Muscle layer of duodenum (tissue), 2 donors: ENCODE data around the gene ARHGAP28.

Experiments
- H3K27ac ChIP-seq: one replicate; pipeline ENCODE4 v1.7.0; 2013; ENCODE audit warnings: mild to moderate bottlenecking, low read length
- H3K27me3 ChIP-seq: one replicate; pipeline ENCODE4 v1.7.0; 2013; ENCODE audit warnings: low read depth, mild to moderate bottlenecking, control low read depth, low read length
- H3K36me3 ChIP-seq, 2 donors: one replicate each; pipeline ENCODE4 v1.7.0; 2013; ENCODE audit warnings: low read length in 2 of 2, control low read depth in 1 of 2, mild to moderate bottlenecking in 1 of 2; ENCODE audit not compliant: insufficient read depth in 2 of 2, control insufficient read depth in 1 of 2
- H3K4me1 ChIP-seq, 2 donors: one replicate each; pipeline ENCODE4 v1.7.0; 2013; ENCODE audit warnings: low read length in 2 of 2, mild to moderate bottlenecking in 2 of 2, control low read depth in 1 of 2, moderate library complexity in 1 of 2; ENCODE audit not compliant: insufficient read depth in 2 of 2, control insufficient read depth in 1 of 2
- H3K4me3 ChIP-seq, 2 donors: one replicate each; pipeline ENCODE4 v1.7.0; 2013; ENCODE audit warnings: low read length in 2 of 2, low read depth in 1 of 2, mild to moderate bottlenecking in 1 of 2
- H3K9me3 ChIP-seq, 2 donors: one replicate each; pipeline ENCODE4 v1.7.0; 2013; ENCODE audit warnings: low read length in 2 of 2, control low read depth in 1 of 2, mild to moderate bottlenecking in 1 of 2; ENCODE audit not compliant: control insufficient read depth in 1 of 2
- donor health status: healthy.

Gene ARHGAP28

DNA sequence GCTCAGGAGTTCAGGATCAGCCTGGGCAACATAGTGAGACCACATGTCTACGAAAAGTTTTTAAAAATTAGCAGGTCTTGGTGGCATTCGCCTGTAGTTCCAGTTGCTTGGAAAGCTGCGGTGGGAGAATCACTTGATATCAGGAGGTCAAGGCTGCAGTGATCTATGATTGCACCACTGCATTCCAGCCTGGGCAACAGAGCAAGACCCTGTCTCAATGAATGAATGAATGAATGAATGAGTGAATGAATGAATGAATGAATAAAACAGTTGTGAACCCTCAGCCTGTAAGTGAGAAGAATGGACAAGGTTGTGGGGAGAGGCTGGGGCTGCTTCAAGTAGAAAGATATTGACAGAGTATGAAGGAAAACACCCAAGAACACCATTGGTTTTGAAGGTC, 48.0 kb downstream of the ARHGAP28 start:
- Histone ChIP-seq H3K4me3 (no peak overlapping the region), H3K36me3 (no peaks in the 10 kb centered on the region), H3K27me3 (no peaks in the 10 kb centered on the region), H3K27ac (no peak overlapping the region), H3K9me3 (no peaks in the 10 kb centered on the region), H3K4me1 (peaks cover 5 to 9% of the 10 kb centered on the region in 2 donors)

DNA sequence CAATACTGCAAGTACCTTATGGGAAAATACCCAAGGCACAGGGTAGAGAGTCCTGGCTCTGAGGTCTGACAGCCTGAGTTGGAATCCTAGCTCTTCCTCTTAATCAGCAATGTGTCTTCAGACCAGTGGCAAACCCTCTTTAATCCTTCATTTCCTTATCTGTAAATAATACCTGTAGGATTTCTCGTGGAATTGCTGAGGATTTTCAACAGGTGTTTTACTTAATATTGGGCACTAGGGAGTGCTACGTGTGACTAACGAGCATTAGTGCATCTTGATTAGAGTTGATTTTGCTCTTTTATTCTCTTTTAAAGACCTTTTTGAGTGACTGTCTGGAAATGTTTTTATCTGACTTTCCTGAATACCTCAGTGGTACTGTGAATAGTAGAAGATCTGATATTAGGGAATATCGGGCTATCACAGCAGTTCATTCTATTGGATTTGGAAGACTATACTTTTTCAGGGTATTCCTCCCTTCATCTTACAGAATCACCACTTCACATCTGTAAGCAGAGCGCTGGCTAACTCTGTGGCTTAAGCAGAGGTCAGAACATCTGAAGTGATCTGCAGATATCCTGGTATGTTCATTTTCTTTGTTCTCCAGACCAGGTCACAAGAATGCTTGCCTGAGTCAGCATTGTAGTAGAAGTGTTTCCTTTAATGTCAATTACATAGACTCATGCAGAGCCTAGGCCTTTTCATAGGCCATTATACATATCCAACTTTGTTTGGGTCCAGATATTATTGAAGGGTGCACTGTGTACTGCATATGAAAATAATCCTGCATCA, 49.1 kb downstream of the ARHGAP28 start:
- Histone ChIP-seq H3K4me1 (peaks cover 5 to 9% of the 10 kb centered on the region in 2 donors), H3K4me3 (no peak overlapping the region), H3K9me3 (no peaks in the 10 kb centered on the region), H3K27me3 (no peaks in the 10 kb centered on the region), H3K27ac (no peak overlapping the region), H3K36me3 (no peaks in the 10 kb centered on the region)

DNA sequence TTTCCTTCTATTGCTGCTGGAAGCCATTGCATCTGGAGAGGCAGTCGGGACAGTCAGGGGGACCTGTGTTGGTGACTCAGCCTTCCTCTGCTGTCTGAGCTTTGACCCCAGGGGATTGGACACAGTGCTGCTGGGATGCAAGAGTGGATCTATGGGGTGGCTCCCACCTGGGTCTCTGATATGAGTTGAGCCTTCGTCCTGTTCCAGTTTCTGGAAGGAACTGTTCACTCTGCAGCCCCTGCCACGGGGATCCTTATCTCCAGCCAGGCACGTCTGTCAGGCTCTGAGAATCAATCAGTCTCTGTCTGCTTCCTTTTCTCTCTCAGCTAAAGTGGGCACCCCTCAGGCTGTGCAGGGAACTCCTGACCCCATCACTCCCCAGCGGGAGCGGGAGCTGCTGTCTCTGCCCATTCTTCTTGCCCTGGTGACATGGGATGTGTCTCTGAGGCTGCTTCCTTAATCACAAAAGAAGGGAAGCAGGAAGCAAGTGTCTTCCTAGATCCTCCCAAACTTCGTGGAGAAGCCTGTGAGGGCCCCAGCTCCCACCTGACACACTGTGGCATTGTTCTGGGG, 51.7 kb downstream of the ARHGAP28 start:
- no peak overlapping the region for H3K27ac ChIP-seq
- H3K4me3 ChIP-seq, result no peak overlapping the region
- peaks cover 5 to 9% of the 10 kb centered on the region in 2 donors for H3K4me1 ChIP-seq
- no peaks in the 10 kb centered on the region for H3K9me3 ChIP-seq
- no peaks in the 10 kb centered on the region for H3K36me3 ChIP-seq
- H3K27me3 ChIP-seq, result no peaks in the 10 kb centered on the region

DNA sequence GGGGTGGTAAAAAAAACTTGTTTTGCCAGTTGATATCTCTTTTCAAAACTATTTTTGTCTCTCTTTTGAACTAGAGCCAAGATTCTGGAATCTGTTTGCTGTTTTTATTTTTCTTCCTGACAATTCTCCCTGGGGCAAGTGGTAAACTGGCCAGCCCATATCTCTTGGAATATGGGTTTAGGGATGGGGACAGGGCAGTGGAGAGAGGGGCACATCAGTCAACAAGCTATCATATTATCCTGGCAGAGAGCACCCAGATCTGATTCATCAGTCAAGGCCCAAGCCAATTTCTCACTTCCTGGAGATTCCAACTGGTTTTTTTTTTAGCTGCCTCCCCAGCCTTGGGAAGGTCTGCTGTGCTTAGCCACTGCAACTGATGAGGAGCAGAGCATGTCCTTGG, 52.3 kb downstream of the ARHGAP28 start:
- H3K9me3 ChIP-seq, result no peaks in the 10 kb centered on the region
- H3K4me3 ChIP-seq, result no peak overlapping the region
- H3K36me3 ChIP-seq, result no peaks in the 10 kb centered on the region
- H3K27me3 ChIP-seq, result no peaks in the 10 kb centered on the region
- H3K4me1 ChIP-seq, result peaks cover 5 to 9% of the 10 kb centered on the region in 2 donors
- no peak overlapping the region for H3K27ac ChIP-seq

DNA sequence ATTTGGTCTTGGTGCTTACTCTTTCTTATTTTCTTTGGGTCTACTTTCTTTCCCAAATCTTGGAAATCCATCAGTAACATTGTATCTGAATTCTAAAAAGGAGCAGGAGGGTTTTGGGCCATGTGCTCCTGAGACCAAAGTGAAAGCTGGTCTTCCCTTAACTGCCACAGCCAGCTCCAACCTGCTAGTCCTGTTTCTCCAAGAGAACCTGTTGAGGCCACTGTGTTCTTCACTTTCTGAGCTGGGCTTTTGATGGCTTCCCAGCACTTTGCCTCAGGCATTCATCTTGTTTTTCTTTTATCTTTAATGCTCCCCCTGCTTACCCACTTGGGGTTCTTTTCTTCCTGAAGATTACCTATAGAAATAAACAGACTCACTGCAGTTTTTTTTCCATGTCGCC, 53.3 kb downstream of the ARHGAP28 start:
- no peak overlapping the region for H3K27ac ChIP-seq
- H3K4me3 ChIP-seq, result no peak overlapping the region
- H3K9me3 ChIP-seq, result no peaks in the 10 kb centered on the region
- H3K36me3 ChIP-seq, result no peaks in the 10 kb centered on the region
- no peaks in the 10 kb centered on the region for H3K27me3 ChIP-seq
- peaks cover 5 to 9% of the 10 kb centered on the region in 2 donors for H3K4me1 ChIP-seq

DNA sequence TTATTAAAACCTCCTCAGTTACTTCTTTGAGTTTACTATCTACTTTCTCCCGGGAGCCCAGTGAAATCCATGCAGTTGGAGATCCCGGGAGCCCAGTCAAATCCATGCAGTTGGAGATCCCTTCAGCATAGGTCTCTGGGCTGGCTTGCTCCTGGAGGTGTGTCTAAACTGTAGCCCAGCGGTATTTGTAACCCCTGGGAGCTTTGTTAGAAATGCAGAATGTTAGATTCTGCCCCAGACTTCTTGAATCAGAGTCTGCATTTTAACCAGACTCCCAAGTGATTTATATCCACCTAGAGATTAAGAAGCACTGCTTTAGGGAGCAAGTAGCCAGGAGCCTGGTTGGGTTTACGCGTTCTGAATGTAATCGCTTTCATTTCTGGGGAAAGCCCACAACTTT, 54.5 kb downstream of the ARHGAP28 start:
- H3K4me3 ChIP-seq, result no peak overlapping the region
- H3K4me1 ChIP-seq, result peaks cover 5 to 9% of the 10 kb centered on the region in 2 donors
- H3K36me3 ChIP-seq, result no peaks in the 10 kb centered on the region
- no peaks in the 10 kb centered on the region for H3K27me3 ChIP-seq
- no peak overlapping the region for H3K27ac ChIP-seq
- no peaks in the 10 kb centered on the region for H3K9me3 ChIP-seq

DNA sequence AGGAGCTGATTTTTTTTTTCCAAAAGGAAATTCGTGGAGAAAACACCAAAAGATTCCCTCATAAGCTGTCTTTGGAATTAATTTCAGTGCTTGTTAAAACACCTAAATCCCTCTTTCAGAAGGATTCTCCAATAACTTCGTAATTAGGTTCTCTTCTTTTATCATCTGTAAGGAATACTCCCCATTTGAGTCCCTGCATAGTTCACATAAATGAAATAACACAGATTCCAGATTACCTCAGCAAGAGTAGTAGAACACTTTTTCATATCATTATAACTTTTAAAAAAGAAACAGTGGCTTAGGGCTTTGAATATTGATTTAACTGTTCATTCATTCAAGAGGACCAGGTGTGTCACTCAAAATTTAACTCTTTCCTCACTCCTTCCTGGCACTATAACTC, 55.5 kb downstream of the ARHGAP28 start:
- H3K27me3 ChIP-seq, result no peaks in the 10 kb centered on the region
- H3K9me3 ChIP-seq, result no peaks in the 10 kb centered on the region
- no peak overlapping the region for H3K27ac ChIP-seq
- no peak overlapping the region for H3K4me3 ChIP-seq
- no peaks in the 10 kb centered on the region for H3K36me3 ChIP-seq
- H3K4me1 ChIP-seq, result peaks cover 5 to 9% of the 10 kb centered on the region in 2 donors

DNA sequence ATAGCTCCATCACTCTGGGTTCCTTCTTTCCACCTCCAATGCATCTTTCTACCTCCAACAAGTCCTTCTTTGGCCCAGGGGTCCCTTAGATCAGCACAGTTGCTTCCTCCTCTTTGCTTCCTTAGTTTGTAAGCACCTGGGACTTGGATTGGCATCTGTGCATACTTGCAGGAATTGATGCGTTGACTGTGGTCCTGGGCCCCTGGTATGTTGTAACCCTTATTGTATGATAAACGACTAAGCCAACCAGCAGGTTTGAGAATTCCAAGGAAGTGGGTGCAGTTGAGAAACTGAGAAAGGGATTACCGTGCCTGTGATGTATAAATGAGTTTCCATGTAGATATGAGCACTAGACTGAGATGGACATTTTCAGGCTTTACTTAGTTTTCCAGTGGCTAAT, 55.9 kb downstream of the ARHGAP28 start:
- H3K36me3 ChIP-seq, result no peaks in the 10 kb centered on the region
- H3K27ac ChIP-seq, result no peak overlapping the region
- peaks cover 5 to 9% of the 10 kb centered on the region in 2 donors for H3K4me1 ChIP-seq
- H3K4me3 ChIP-seq, result no peak overlapping the region
- no peaks in the 10 kb centered on the region for H3K9me3 ChIP-seq
- no peaks in the 10 kb centered on the region for H3K27me3 ChIP-seq

DNA sequence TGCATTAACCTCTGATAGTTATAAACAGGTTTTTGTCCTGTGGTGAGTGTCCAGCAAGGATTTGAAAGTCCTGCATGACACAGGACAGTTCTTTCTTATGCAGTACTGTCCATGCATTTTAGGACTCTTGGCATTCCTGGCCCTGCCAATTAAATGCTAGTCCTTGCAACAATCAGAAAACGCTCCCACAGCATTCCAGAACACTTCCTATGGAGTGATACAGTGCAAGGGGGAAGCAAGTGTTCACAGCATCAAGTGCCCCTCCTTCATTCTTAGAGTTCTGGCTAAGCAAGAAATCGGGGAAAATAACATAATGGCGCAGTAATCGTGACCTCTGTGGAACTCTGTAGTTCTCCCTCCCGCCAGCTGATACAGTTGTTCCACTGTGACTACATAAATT, 62.9 kb downstream of the ARHGAP28 start:
- H3K27ac ChIP-seq, result no peak overlapping the region
- H3K4me3 ChIP-seq, result no peak overlapping the region
- H3K4me1 ChIP-seq, result no peaks in the 10 kb centered on the region
- H3K27me3 ChIP-seq, result no peaks in the 10 kb centered on the region
- H3K9me3 ChIP-seq, result no peaks in the 10 kb centered on the region
- H3K36me3 ChIP-seq, result no peaks in the 10 kb centered on the region

DNA sequence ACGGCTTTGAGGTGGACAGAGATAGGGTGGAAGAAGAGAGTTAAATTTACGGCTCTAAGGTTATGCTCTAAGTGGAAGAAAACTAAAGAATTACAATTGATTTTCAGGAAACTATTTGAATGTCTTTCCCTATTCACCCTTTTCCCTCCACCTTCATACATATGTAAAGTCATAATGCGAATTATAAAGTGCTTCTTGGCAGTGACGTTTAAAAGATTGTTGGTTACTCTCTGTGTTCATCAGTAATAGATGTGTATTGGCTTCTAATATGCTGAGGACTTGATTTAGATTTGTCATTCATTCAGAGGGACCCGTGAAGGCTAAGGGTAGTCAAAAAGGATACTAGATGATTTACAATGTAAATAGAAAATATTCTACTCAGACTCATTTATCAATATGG, 63.9 kb downstream of the ARHGAP28 start:
- no peaks in the 10 kb centered on the region for H3K36me3 ChIP-seq
- H3K4me3 ChIP-seq, result no peak overlapping the region
- H3K9me3 ChIP-seq, result no peaks in the 10 kb centered on the region
- no peaks in the 10 kb centered on the region for H3K27me3 ChIP-seq
- no peaks in the 10 kb centered on the region for H3K4me1 ChIP-seq
- H3K27ac ChIP-seq, result no peak overlapping the region

DNA sequence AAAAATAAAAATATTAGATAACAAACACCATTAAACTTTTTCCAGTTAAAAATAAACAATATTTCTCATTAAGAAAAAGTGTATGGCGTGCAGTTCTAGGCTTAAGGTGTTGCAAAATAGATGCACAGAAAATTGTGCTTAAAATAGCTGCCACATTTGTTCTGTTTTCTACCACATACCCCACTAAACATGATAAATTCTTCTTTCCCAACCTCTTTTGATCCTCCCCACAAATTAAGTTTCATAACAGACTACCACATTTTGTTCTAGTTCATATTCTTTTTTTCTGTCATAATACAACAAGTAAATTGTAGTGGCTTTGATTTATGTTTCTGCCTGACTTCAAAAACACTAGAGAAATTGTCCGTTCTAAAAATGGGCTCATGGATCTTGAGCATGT, 64.5 kb downstream of the ARHGAP28 start:
- H3K27ac ChIP-seq, result no peak overlapping the region
- no peaks in the 10 kb centered on the region for H3K36me3 ChIP-seq
- H3K4me1 ChIP-seq, result no peaks in the 10 kb centered on the region
- H3K9me3 ChIP-seq, result no peaks in the 10 kb centered on the region
- no peaks in the 10 kb centered on the region for H3K27me3 ChIP-seq
- no peak overlapping the region for H3K4me3 ChIP-seq

DNA sequence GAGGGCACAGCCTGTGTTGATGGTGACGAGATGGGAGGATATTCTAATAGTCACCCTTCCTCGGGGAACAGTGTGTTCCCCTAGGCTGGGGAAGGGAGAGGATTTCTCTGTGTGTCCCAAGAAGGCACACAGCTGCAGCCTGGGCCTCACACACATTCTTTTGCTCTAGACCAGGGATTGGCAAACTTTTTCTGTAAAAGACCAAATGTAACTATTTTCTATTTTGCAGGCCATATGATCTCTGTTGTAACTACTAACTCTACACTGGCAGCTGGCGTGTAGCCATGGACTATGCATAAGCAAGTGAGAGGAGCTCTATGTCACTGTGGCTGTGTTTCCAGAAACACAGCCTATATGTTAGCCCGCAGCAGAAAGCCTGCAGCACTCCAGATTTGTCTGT, 65.8 kb downstream of the ARHGAP28 start:
- H3K27me3 ChIP-seq, result no peaks in the 10 kb centered on the region
- H3K9me3 ChIP-seq, result no peaks in the 10 kb centered on the region
- no peak overlapping the region for H3K27ac ChIP-seq
- H3K4me3 ChIP-seq, result no peak overlapping the region
- no peaks in the 10 kb centered on the region for H3K36me3 ChIP-seq
- no peaks in the 10 kb centered on the region for H3K4me1 ChIP-seq
